GM12872 (cell line): ENCODE data around the gene WDR5.

Source experiments
- TF ChIP-seq, protein P1 (sequence below): IDR thresholded peaks from 3 replicates; pipeline ENCODE4 v1.5.1; 2011; ENCODE audit warnings: low read depth, mild to moderate bottlenecking, low read length, moderate library complexity; ENCODE audit not compliant: insufficient read depth

WDR5 gene

GRCh38 chr9:134189145-134189469 lies 53.2 kb downstream of the WDR5 start:
- TF ChIP-seq, protein P1, sequence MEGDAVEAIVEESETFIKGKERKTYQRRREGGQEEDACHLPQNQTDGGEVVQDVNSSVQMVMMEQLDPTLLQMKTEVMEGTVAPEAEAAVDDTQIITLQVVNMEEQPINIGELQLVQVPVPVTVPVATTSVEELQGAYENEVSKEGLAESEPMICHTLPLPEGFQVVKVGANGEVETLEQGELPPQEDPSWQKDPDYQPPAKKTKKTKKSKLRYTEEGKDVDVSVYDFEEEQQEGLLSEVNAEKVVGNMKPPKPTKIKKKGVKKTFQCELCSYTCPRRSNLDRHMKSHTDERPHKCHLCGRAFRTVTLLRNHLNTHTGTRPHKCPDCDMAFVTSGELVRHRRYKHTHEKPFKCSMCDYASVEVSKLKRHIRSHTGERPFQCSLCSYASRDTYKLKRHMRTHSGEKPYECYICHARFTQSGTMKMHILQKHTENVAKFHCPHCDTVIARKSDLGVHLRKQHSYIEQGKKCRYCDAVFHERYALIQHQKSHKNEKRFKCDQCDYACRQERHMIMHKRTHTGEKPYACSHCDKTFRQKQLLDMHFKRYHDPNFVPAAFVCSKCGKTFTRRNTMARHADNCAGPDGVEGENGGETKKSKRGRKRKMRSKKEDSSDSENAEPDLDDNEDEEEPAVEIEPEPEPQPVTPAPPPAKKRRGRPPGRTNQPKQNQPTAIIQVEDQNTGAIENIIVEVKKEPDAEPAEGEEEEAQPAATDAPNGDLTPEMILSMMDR, result no peak

GRCh38 chr9:134189470-134190231 lies 53.8 kb downstream of the WDR5 start:
- TF ChIP-seq, protein P1, result no peak

GRCh38 chr9:134190232-134191121 lies 54.6 kb downstream of the WDR5 start:
- TF ChIP-seq, protein P1, result no peak

- TF ChIP-seq, protein P1, result no peak
These were observed 55.8 kb downstream of the WDR5 start for GRCh38 chr9:134191455-134192209.

- TF ChIP-seq, protein P1, result no peak
These were observed 56.5 kb downstream of the WDR5 start for GRCh38 chr9:134192311-134192950.

- TF ChIP-seq, protein P1, result no peak
These were observed 57.3 kb downstream of the WDR5 start for GRCh38 chr9:134192951-134193731.
